ENCODE measurements around the gene ZDHHC5.
"Not testable (repeated sequence)": the region's sequence is repeated elsewhere in the genome, so short reads cannot be mapped to it uniquely, and the experiment has no call there.

ZDHHC5 gene

GRCh38 chr11:57709802-57710367, 42.0 kb downstream of the ZDHHC5 start:
- TF ChIP-seq GATA1 (IDR thresholded peaks at IDR 0.05; ENCODE audit: low read depth, low read length) (no peak), POLR2A (IDR thresholded peaks at IDR 0.05; ENCODE audit: low read length) (no peak)
- DNase-seq: no peak

DNA sequence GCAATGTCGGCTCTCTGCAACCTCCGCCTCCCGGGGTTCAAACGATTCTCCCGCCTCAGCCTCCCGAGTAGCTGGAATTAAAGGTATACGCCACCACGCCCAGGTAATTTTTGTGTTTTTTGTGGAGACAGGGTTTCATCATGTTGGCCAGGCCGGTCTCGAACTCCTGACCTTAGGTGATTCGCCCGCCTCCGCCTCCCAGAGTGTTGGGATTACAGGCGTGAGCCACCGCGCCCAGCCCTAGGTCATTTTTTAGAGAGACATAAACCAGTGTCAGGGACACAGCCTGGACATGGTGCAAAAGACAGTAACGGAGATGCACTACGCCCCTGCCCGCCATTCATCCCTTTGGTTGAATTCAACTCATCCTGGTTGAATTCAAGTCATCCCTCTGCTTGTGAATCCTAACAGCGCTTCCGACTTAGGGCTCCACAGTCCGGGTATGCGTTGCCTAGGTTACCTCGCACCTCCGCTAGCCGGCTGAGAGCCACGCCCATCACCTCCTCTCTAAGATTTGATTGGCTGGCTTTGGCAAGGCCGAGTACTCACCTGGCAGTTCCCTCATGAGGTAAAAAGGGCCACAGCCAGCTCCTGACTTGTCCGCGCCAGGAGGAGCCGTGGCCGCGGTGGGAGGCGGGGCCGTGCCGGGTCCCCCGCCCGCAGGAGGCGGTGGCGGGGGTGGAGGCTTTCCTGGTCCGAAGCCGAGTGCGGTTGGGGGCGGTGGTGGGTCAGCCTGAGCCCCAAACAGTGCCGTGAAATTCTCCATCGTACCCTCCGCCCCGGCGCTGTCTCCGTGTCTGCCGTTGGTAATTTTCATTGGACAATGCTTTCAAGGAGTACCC, 43.7 kb downstream of the ZDHHC5 start, which contains the start of gene MED19:
TSS of gene MED19 (minus strand) at position 802 of the 842 bp plus-strand sequence. CDS start at position 766, 36 bp downstream.
- TF ChIP-seq GATA1 (IDR thresholded peaks at IDR 0.05; ENCODE audit: low read depth, low read length): no peak
- no peak for TF ChIP-seq POLR2A (IDR thresholded peaks at IDR 0.05; ENCODE audit: low read length)
- peak; percentile 90 to 93 for DNase-seq

- DNase-seq: peak; percentile 99
- TF ChIP-seq GATA1 (IDR thresholded peaks at IDR 0.05; ENCODE audit: low read depth, low read length) (no peak), POLR2A (IDR thresholded peaks at IDR 0.05; ENCODE audit: low read length) (peak; percentile 89)
These were observed 44.6 kb downstream of the ZDHHC5 start, which contains the start of gene TMX2 for GRCh38 chr11:57712256-57713150. Gene TMX2 (plus strand): TSS chr11:57712593. CDS start chr11:57712619, 26 bp downstream.

- TF ChIP-seq GATA1 (IDR thresholded peaks at IDR 0.05; ENCODE audit: low read depth, low read length) (no peak), POLR2A (IDR thresholded peaks at IDR 0.05; ENCODE audit: low read length) (no peak)
- DNase-seq: peak; percentile 38 to 63
These were observed 45.9 kb downstream of the ZDHHC5 start for GRCh38 chr11:57713835-57714234.

GRCh38 chr11:57716726-57717125, 48.8 kb downstream of the ZDHHC5 start:
- DNase-seq: not testable (repeated sequence)

- TF ChIP-seq GATA1 (IDR thresholded peaks at IDR 0.05; ENCODE audit: low read depth, low read length) (no peak), POLR2A (IDR thresholded peaks at IDR 0.05; ENCODE audit: low read length) (no peak)
These were observed 59.3 kb downstream of the ZDHHC5 start for GRCh38 chr11:57727185-57727584.

DNA sequence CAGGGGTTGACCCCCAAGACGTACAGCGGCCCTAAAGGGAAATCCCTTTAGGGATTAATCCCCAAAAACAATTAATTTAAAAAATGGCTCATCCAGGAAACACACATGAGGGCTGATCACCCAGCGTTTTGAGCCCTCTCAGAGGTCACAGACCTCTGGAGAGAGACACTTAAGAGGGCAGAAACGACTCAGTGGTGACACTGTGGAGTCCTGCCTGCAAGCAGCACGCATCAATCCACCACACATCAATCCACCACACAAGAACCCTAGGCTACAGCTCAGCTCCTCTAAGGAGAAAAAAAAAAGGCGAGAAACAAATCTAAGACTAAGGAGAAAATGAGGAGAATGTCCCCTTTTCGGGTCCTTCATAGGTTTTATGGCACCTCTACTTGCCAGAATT, 60.9 kb downstream of the ZDHHC5 start:
- TF ChIP-seq POLR2A (IDR thresholded peaks at IDR 0.05; ENCODE audit: low read length) (no peak), GATA1 (IDR thresholded peaks at IDR 0.05; ENCODE audit: low read depth, low read length) (no peak)
- DNase-seq: no peak

More at GRCh38 chr11:57727185-57727584, 59.3 kb downstream of the ZDHHC5 start:
- DNase-seq: no peak

GRCh38 chr11:57729479-57729878, 61.6 kb downstream of the ZDHHC5 start:
- no peak for DNase-seq
- TF ChIP-seq GATA1 (IDR thresholded peaks at IDR 0.05; ENCODE audit: low read depth, low read length): no peak
- TF ChIP-seq POLR2A (IDR thresholded peaks at IDR 0.05; ENCODE audit: low read length): no peak

DNA sequence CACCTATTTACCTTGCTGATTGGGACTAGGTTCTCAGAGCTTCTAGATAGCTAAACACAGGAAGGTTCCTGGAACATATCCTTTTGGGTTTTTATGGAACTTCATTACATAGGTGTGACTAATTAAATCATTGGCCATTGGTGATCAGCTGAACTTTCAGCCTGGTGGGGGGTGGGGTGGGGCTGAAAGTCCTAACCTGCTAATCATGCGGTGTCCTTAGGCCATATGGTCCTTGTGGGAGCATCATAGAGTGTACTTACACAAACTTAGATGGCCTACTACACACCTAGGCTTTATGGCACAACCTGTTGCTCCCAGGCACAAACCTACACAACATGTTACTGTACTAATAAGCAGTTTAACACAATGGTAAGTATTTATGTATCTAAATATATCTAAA, 64.7 kb downstream of the ZDHHC5 start:
- DNase-seq: no peak
- no peak for TF ChIP-seq GATA1 (IDR thresholded peaks at IDR 0.05; ENCODE audit: low read depth, low read length)
- no peak for TF ChIP-seq POLR2A (IDR thresholded peaks at IDR 0.05; ENCODE audit: low read length)

GRCh38 chr11:57735619-57736298, 67.8 kb downstream of the ZDHHC5 start:
- DNase-seq: peak; percentile 79 to 86
- TF ChIP-seq GATA1 (IDR thresholded peaks at IDR 0.05; ENCODE audit: low read depth, low read length): no peak
- TF ChIP-seq POLR2A (IDR thresholded peaks at IDR 0.05; ENCODE audit: low read length): no peak

- TF ChIP-seq GATA1 (IDR thresholded peaks at IDR 0.05; ENCODE audit: low read depth, low read length): no peak
- TF ChIP-seq POLR2A (IDR thresholded peaks at IDR 0.05; ENCODE audit: low read length): peak; percentile 91
- DNase-seq: peak; percentile 96 to 97
These were observed 73.5 kb downstream of the ZDHHC5 start, which contains the start of gene SELENOH for GRCh38 chr11:57741132-57742086. Gene SELENOH (plus strand): TSS chr11:57741491. CDS start chr11:57741596, 105 bp downstream.

- no peak for DNase-seq
- TF ChIP-seq GATA1 (IDR thresholded peaks at IDR 0.05; ENCODE audit: low read depth, low read length): no peak
- TF ChIP-seq POLR2A (IDR thresholded peaks at IDR 0.05; ENCODE audit: low read length): no peak
These were observed 74.2 kb downstream of the ZDHHC5 start for GRCh38 chr11:57742087-57742452.

Data from erythroblast (primary cell).